DMS 273 (cell line): ENCODE results near the gene ARHGEF1.
"Not testable (repeated sequence)": the region's sequence is repeated elsewhere in the genome, so short reads cannot be mapped to it uniquely, and the experiment has no call there.

Experiments
- DNase-seq: peaks from one replicate; lab custom pipeline; 2025; ENCODE audit not compliant: unreplicated experiment; lab: John Stamatoyannopoulos, UW

Gene ARHGEF1

GRCh38 chr19:41904118-41904870 is 21.3 kb downstream of the ARHGEF1 start:
- DNase-seq: no peak

GRCh38 chr19:41905273-41906002 is 22.5 kb downstream of the ARHGEF1 start:
- DNase-seq: no peak

- DNase-seq: no peak
Measured at GRCh38 chr19:41906271-41906670, 23.3 kb downstream of the ARHGEF1 start.

- no peak for DNase-seq
Measured at GRCh38 chr19:41906916-41907680, 24.1 kb downstream of the ARHGEF1 start.

GRCh38 chr19:41907994-41908615 is 25.1 kb downstream of the ARHGEF1 start:
- DNase-seq: no peak

GRCh38 chr19:41908724-41909464 is 25.9 kb downstream of the ARHGEF1 start:
- no peak for DNase-seq

GRCh38 chr19:41909706-41910105 is 26.7 kb downstream of the ARHGEF1 start:
- no peak for DNase-seq

GRCh38 chr19:41910240-41910991 is 27.4 kb downstream of the ARHGEF1 start:
- peak; percentile 32 for DNase-seq

GRCh38 chr19:41910992-41911888 is 28.3 kb downstream of the ARHGEF1 start:
- no peak for DNase-seq

- DNase-seq: peak; percentile 40
Measured at GRCh38 chr19:41911889-41912731, 29.1 kb downstream of the ARHGEF1 start.

- peak; percentile 57 for DNase-seq
Measured at GRCh38 chr19:41912899-41913537, 30.0 kb downstream of the ARHGEF1 start.

GRCh38 chr19:41913538-41914423 is 30.8 kb downstream of the ARHGEF1 start:
- no peak for DNase-seq

GRCh38 chr19:41914424-41914834 is 31.4 kb downstream of the ARHGEF1 start:
- DNase-seq: not testable (repeated sequence)

GRCh38 chr19:41915021-41915775 is 32.2 kb downstream of the ARHGEF1 start:
- no peak for DNase-seq

- no peak for DNase-seq
Measured at GRCh38 chr19:41915776-41916414, 32.9 kb downstream of the ARHGEF1 start.
